Left ventricle myocardium inferior (tissue), 1 donor: ENCODE measurements around the gene SDCBP2. TPM values are rescaled to one million over a fixed set of nuclear protein-coding genes. Genes with fewer than 3 reads are reported as not detected.

Experiments used
- DNase-seq: peaks from one replicate; pipeline ENCODE4 v3.0.0-alpha.2; 2020
- H3K27ac ChIP-seq: fragments of 200-600 bp; replicated peaks from 2 replicates; pipeline ENCODE4 v1.8.0; 2021
- H3K27me3 ChIP-seq: fragments of 200-600 bp; 2 replicates; pipeline ENCODE4 v1.8.0; 2021; ENCODE audit warnings: low read depth
- H3K36me3 ChIP-seq: fragments of 200-600 bp; 2 replicates; pipeline ENCODE4 v1.8.0; 2021
- H3K4me1 ChIP-seq: fragments of 200-600 bp; 2 replicates; pipeline ENCODE4 v1.8.0; 2021
- H3K4me3 ChIP-seq: fragments of 200-600 bp; 2 replicates; pipeline ENCODE4 v1.8.0; 2021; ENCODE audit warnings: mild to moderate bottlenecking, moderate library complexity
- H3K9me3 ChIP-seq: fragments of 200-600 bp; replicated peaks from 2 replicates; pipeline ENCODE4 v1.8.0; 2021
- intact Hi-C: fragments of 100-400 bp; cut with micrococcal nuclease; formaldehyde crosslinking; loops from one replicate; pipeline ENCODE4 v1.11.0; 2022
- total RNA-seq: library from RNA; stranded (reverse); fragmentation: NEBNext Ultra II Directional; extraction: Animal tissue kit (Norgen Biotek cat#: 25700); gene quantifications from one replicate; pipeline ENCODE4 v1.2.1, GENCODE V29; 2021
- TF ChIP-seq, protein P1 (sequence below): fragments of 200-600 bp; IDR thresholded peaks from 2 replicates; pipeline ENCODE4 v1.8.0; 2021; ENCODE audit warnings: antibody characterized with exemption, mild to moderate bottlenecking, borderline replicate concordance
- donor health status: DM: no; HTN: yes; CAD: no; lungs with severe emphysema.

SDCBP2 gene
- total RNA-seq, 1 donor from 2014 or later, result 2.2 TPM

DNA sequence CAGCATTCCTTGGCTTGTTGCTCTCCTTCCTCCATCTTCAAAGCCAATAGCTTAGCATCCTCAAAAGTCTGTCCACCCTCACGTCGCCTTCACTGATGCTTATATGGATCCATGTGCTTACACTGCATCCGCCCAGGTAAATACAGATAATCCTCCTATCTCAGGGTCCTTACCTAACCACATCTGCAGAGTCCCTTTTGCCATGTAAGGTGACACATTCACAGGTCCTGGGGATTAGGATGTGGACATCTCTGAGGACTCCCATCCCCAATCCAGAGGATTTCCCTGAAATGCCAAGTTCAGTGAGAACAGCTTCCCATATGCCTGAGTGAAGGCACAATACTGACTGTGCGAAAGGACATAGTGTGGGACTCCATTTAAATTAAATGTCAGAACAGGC lies 38.5 kb upstream of the SDCBP2 start:
- TF ChIP-seq, protein P1, sequence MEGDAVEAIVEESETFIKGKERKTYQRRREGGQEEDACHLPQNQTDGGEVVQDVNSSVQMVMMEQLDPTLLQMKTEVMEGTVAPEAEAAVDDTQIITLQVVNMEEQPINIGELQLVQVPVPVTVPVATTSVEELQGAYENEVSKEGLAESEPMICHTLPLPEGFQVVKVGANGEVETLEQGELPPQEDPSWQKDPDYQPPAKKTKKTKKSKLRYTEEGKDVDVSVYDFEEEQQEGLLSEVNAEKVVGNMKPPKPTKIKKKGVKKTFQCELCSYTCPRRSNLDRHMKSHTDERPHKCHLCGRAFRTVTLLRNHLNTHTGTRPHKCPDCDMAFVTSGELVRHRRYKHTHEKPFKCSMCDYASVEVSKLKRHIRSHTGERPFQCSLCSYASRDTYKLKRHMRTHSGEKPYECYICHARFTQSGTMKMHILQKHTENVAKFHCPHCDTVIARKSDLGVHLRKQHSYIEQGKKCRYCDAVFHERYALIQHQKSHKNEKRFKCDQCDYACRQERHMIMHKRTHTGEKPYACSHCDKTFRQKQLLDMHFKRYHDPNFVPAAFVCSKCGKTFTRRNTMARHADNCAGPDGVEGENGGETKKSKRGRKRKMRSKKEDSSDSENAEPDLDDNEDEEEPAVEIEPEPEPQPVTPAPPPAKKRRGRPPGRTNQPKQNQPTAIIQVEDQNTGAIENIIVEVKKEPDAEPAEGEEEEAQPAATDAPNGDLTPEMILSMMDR, result no peak
- H3K27ac ChIP-seq, result no peak overlapping the region
- H3K4me3 ChIP-seq, result no peak overlapping the region
- no peak for DNase-seq
- peaks cover 40% of the 10 kb centered on the region for H3K4me1 ChIP-seq
- peaks cover 30% of the 10 kb centered on the region for H3K36me3 ChIP-seq
- intact Hi-C loops, result no loop called here
- H3K9me3 ChIP-seq, result no peaks in the 10 kb centered on the region
- no peaks in the 10 kb centered on the region for H3K27me3 ChIP-seq

GRCh38 chr20:1364106-1364505 lies 35.2 kb upstream of the SDCBP2 start:
- no peaks in the 10 kb centered on the region for H3K27me3 ChIP-seq
- intact Hi-C loops, result no loop called here
- DNase-seq, result no peak
- H3K9me3 ChIP-seq, result no peaks in the 10 kb centered on the region
- peaks cover 36% of the 10 kb centered on the region for H3K36me3 ChIP-seq
- H3K4me1 ChIP-seq, result peaks cover 9% of the 10 kb centered on the region
- no peak overlapping the region for H3K27ac ChIP-seq
- TF ChIP-seq, protein P1, result no peak
- no peak overlapping the region for H3K4me3 ChIP-seq

- no peak for DNase-seq
- intact Hi-C loops, result no loop called here
- no peak overlapping the region for H3K4me3 ChIP-seq
- peaks cover 35% of the 10 kb centered on the region for H3K36me3 ChIP-seq
- H3K4me1 ChIP-seq, result peaks cover 6% of the 10 kb centered on the region
- H3K9me3 ChIP-seq, result no peaks in the 10 kb centered on the region
- H3K27ac ChIP-seq, result no peak overlapping the region
- no peaks in the 10 kb centered on the region for H3K27me3 ChIP-seq
- TF ChIP-seq, protein P1, result no peak
These were observed 34.6 kb upstream of the SDCBP2 start for GRCh38 chr20:1363522-1363921.

- intact Hi-C loops, result no loop called here
- DNase-seq, result no peak
- Histone ChIP-seq H3K9me3 (no peaks in the 10 kb centered on the region), H3K27me3 (no peaks in the 10 kb centered on the region), H3K27ac (no peak overlapping the region), H3K36me3 (peaks cover 31% of the 10 kb centered on the region), H3K4me3 (no peak overlapping the region), H3K4me1 (peaks cover 6% of the 10 kb centered on the region)
- TF ChIP-seq, protein P1, result no peak
These were observed 33.5 kb upstream of the SDCBP2 start for GRCh38 chr20:1362484-1362883.

GRCh38 chr20:1360094-1360846 lies 31.3 kb upstream of the SDCBP2 start:
- Histone ChIP-seq H3K9me3 (no peaks in the 10 kb centered on the region), H3K4me1 (peaks cover 6% of the 10 kb centered on the region), H3K27ac (no peak overlapping the region), H3K4me3 (no peak overlapping the region), H3K27me3 (no peaks in the 10 kb centered on the region), H3K36me3 (peaks cover 39% of the 10 kb centered on the region)
- TF ChIP-seq, protein P1, result no peak
- intact Hi-C loops, result no loop called here
- DNase-seq, result no peak
